ENCODE measurements around the gene TECPR1.

GRCh38 chr7:98180751-98181150, 71.3 kb downstream of the TECPR1 start:
- TF ChIP-seq CTCF (IDR thresholded peaks at IDR 0.05; ENCODE audit: insufficient read depth, low read length), result no peak
- no peak for TF ChIP-seq POLR2AphosphoS5 (IDR thresholded peaks at IDR 0.05; ENCODE audit: low read depth)
- TF ChIP-seq GABPA (IDR thresholded peaks at IDR 0.05; ENCODE audit: low read depth), result no peak
- no peak for TF ChIP-seq REST (IDR thresholded peaks at IDR 0.05; ENCODE audit: insufficient replicate concordance, low read depth)
